HEK293 (cell line): Measurements from ENCODE around the gene CCDC92B.

Source experiments
- CTCF ChIA-PET: fragments of 350-600 bp; formaldehyde crosslinking; extraction: SDS; loops from one replicate; lab custom pipeline; 2021; ENCODE audit warnings: antibody characterized with exemption; lab: Yijun Ruan, JAX
- POLR2A ChIA-PET: fragments of 300-600 bp; formaldehyde crosslinking; extraction: SDS; loops from one replicate; lab custom pipeline; 2020; ENCODE audit warnings: antibody characterized with exemption, inconsistent platforms; lab: Yijun Ruan, JAX
- H3K27ac ChIP-seq: fragments of 200-500 bp; sonication (Bioruptor generic); 2 replicates; pipeline ENCODE4 v1.5.1; 2014; ENCODE audit warnings: low read depth, low read length, control low read depth, inconsistent platforms; ENCODE audit errors: extremely low read depth
- H3K36me3 ChIP-seq, 2 experiments: fragments of 200-500 bp in 1 of 2; sonication (Bioruptor generic) in 1 of 2; 1 replicate in 1 of 2; 2 replicates in 1 of 2; pipeline ENCODE4 v1.5.1; 2014 to 2017; ENCODE audit warnings: inconsistent platforms in 2 of 2, low read length in 2 of 2; ENCODE audit not compliant: control insufficient read depth in 2 of 2, insufficient read depth in 1 of 2
- H3K4me1 ChIP-seq: fragments of 200-500 bp; sonication (Bioruptor generic); 2 replicates; pipeline ENCODE4 v1.5.1; 2014; ENCODE audit warnings: mild to moderate bottlenecking, low read length, inconsistent platforms; ENCODE audit not compliant: control insufficient read depth, insufficient read depth
- H3K4me3 ChIP-seq: 2 replicates; pipeline ENCODE4 v1.5.1; 2011; ENCODE audit warnings: low read depth, mild to moderate bottlenecking, control low read depth, low read length, moderate library complexity
- H3K9me3 ChIP-seq: fragments of 200-500 bp; sonication (Bioruptor generic); 2 replicates; pipeline ENCODE4 v1.5.1; 2014; ENCODE audit warnings: low read depth, low read length, inconsistent platforms; ENCODE audit not compliant: control insufficient read depth, insufficient read depth
- GLI4 ChIP-seq: fragments of 450-650 bp; formaldehyde crosslinking; IDR thresholded peaks from 2 replicates; pipeline ENCODE4 v1.5.1; 2016; ENCODE audit warnings: missing biosample characterization, missing genetic modification characterization
- ZBTB20 ChIP-seq: fragments of 450-650 bp; formaldehyde crosslinking; IDR thresholded peaks from 2 replicates; pipeline ENCODE4 v1.5.1; 2016; ENCODE audit warnings: missing biosample characterization, missing genetic modification characterization
- ZEB2 ChIP-seq: fragments of 450-650 bp; formaldehyde crosslinking; IDR thresholded peaks from 2 replicates; pipeline ENCODE4 v1.5.1; 2016; ENCODE audit warnings: missing biosample characterization, missing genetic modification characterization
- ZNF133 ChIP-seq: fragments of 450-650 bp; formaldehyde crosslinking; IDR thresholded peaks from 2 replicates; pipeline ENCODE4 v1.5.1; 2016; ENCODE audit warnings: missing biosample characterization, missing genetic modification characterization
- ZNF16 ChIP-seq: fragments of 450-650 bp; formaldehyde crosslinking; IDR thresholded peaks from 2 replicates; pipeline ENCODE4 v1.5.1; 2016; ENCODE audit warnings: low read depth, missing biosample characterization, missing genetic modification characterization
- ZNF174 ChIP-seq: fragments of 450-650 bp; formaldehyde crosslinking; IDR thresholded peaks from 2 replicates; pipeline ENCODE4 v1.5.0; 2017; ENCODE audit warnings: missing biosample characterization, mild to moderate bottlenecking, missing genetic modification characterization
- ZNF175 ChIP-seq: fragments of 450-650 bp; formaldehyde crosslinking; IDR thresholded peaks from 2 replicates; pipeline ENCODE4 v1.5.1; 2016; ENCODE audit warnings: missing biosample characterization, missing genetic modification characterization
- ZNF214 ChIP-seq: fragments of 450-650 bp; formaldehyde crosslinking; IDR thresholded peaks from 2 replicates; pipeline ENCODE4 v1.5.1; 2017; ENCODE audit warnings: missing biosample characterization, mild to moderate bottlenecking, missing genetic modification characterization, borderline replicate concordance
- ZNF311 ChIP-seq: fragments of 450-650 bp; formaldehyde crosslinking; IDR thresholded peaks from 2 replicates; pipeline ENCODE4 v1.5.1; 2017; ENCODE audit warnings: missing biosample characterization, missing genetic modification characterization, borderline replicate concordance
- ZNF558 ChIP-seq: fragments of 450-650 bp; formaldehyde crosslinking; IDR thresholded peaks from 2 replicates; pipeline ENCODE4 v1.5.1; 2016; ENCODE audit warnings: missing biosample characterization, missing genetic modification characterization
- ZNF624 ChIP-seq: fragments of 450-650 bp; formaldehyde crosslinking; IDR thresholded peaks from 2 replicates; pipeline ENCODE4 v1.5.1; 2017; ENCODE audit warnings: missing biosample characterization, missing genetic modification characterization
- ZNF629 ChIP-seq: fragments of 450-650 bp; formaldehyde crosslinking; IDR thresholded peaks from 2 replicates; pipeline ENCODE4 v1.5.1; 2017; ENCODE audit warnings: missing biosample characterization, missing genetic modification characterization
- ZNF701 ChIP-seq: fragments of 450-650 bp; formaldehyde crosslinking; IDR thresholded peaks from 2 replicates; pipeline ENCODE4 v1.5.1; 2016; ENCODE audit warnings: missing biosample characterization, missing genetic modification characterization
- ZNF791 ChIP-seq: fragments of 450-650 bp; formaldehyde crosslinking; IDR thresholded peaks from 2 replicates; pipeline ENCODE4 v1.5.1; 2016; ENCODE audit warnings: missing biosample characterization, missing genetic modification characterization
- ZNF830 ChIP-seq: fragments of 450-650 bp; IDR thresholded peaks from 2 replicates; pipeline ENCODE4 v1.5.0; 2018; ENCODE audit warnings: missing biosample characterization, missing genetic modification characterization, low read depth, mild to moderate bottlenecking, moderate library complexity
- ZSCAN30 ChIP-seq: fragments of 450-650 bp; IDR thresholded peaks from 2 replicates; pipeline ENCODE4 v1.5.1; 2018; ENCODE audit warnings: missing biosample characterization, mild to moderate bottlenecking, missing genetic modification characterization, moderate library complexity
- TF ChIP-seq, protein P1 (sequence below): fragments of 450-650 bp; formaldehyde crosslinking; IDR thresholded peaks from 2 replicates; pipeline ENCODE4 v1.5.1; 2016; ENCODE audit warnings: missing biosample characterization, missing genetic modification characterization, borderline replicate concordance
- TF ChIP-seq, protein P2 (sequence below): fragments of 450-650 bp; formaldehyde crosslinking; IDR thresholded peaks from 2 replicates; pipeline ENCODE4 v1.5.1; 2016; ENCODE audit warnings: missing biosample characterization, missing genetic modification characterization, borderline replicate concordance
- TF ChIP-seq, protein P3 (sequence below): fragments of 450-650 bp; formaldehyde crosslinking; IDR thresholded peaks from 2 replicates; pipeline ENCODE4 v1.5.1; 2016; ENCODE audit warnings: missing biosample characterization, missing genetic modification characterization
- TF ChIP-seq, protein P4 (sequence below): fragments of 450-650 bp; formaldehyde crosslinking; IDR thresholded peaks from 2 replicates; pipeline ENCODE4 v1.5.1; 2016; ENCODE audit warnings: missing biosample characterization, missing genetic modification characterization
- TF ChIP-seq, protein P5 (sequence below): fragments of 450-650 bp; formaldehyde crosslinking; IDR thresholded peaks from 2 replicates; pipeline ENCODE4 v1.5.1; 2016; ENCODE audit warnings: missing biosample characterization, missing genetic modification characterization

The CCDC92B gene

DNA sequence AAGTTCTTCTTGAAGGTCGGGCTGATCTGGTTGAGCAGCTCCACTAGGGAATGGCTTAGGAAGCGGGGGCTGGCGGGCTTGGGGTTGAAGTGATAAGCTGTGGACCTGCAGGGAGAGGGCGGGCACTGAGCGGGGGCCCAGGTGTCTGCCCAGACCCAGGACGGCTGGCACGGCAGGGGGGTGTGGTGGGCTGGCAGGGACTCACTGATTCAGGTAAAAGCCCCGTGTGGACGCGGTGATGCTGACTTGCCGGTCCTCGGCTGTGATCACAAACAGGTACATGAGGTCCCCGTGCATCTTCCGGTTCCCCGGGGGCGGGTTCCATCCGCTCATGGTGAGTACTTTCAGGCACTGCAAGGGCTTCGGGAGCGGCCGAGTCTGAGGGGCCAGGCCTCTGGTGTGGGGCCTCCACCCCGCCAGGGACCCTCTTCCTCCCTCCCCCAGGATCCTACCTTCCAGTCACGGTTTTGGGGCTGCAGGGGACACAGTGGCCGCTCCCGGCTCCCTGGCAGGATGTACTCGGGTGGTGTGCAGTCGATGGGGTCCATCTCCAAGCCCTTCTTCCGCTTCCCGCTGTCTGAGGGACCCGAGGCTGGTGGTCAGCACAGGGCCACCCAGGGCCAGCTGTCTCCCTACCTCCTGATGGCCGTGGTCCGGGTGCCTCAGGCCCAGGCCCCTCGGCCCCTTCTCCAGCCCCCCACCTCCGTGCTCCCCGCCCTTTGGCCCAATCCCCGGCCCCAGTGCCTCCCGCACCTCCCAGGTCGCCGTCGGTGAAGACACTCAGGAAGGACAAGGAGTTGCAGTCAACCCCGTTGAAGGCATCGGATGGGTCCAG, 48.1 kb downstream of the CCDC92B start (continued):
- TF ChIP-seq ZNF16 (tag by site-specific recombination) (no peak), ZNF214 (tag by site-specific recombination) (no peak), ZNF558 (tag by site-specific recombination) (no peak), ZNF791 (tag by site-specific recombination) (no peak), ZNF701 (tag by site-specific recombination) (no peak), ZNF624 (tag by site-specific recombination) (no peak), ZNF629 (tag by site-specific recombination) (no peak), ZNF175 (tag by site-specific recombination) (no peak)
- TF ChIP-seq, protein P1, sequence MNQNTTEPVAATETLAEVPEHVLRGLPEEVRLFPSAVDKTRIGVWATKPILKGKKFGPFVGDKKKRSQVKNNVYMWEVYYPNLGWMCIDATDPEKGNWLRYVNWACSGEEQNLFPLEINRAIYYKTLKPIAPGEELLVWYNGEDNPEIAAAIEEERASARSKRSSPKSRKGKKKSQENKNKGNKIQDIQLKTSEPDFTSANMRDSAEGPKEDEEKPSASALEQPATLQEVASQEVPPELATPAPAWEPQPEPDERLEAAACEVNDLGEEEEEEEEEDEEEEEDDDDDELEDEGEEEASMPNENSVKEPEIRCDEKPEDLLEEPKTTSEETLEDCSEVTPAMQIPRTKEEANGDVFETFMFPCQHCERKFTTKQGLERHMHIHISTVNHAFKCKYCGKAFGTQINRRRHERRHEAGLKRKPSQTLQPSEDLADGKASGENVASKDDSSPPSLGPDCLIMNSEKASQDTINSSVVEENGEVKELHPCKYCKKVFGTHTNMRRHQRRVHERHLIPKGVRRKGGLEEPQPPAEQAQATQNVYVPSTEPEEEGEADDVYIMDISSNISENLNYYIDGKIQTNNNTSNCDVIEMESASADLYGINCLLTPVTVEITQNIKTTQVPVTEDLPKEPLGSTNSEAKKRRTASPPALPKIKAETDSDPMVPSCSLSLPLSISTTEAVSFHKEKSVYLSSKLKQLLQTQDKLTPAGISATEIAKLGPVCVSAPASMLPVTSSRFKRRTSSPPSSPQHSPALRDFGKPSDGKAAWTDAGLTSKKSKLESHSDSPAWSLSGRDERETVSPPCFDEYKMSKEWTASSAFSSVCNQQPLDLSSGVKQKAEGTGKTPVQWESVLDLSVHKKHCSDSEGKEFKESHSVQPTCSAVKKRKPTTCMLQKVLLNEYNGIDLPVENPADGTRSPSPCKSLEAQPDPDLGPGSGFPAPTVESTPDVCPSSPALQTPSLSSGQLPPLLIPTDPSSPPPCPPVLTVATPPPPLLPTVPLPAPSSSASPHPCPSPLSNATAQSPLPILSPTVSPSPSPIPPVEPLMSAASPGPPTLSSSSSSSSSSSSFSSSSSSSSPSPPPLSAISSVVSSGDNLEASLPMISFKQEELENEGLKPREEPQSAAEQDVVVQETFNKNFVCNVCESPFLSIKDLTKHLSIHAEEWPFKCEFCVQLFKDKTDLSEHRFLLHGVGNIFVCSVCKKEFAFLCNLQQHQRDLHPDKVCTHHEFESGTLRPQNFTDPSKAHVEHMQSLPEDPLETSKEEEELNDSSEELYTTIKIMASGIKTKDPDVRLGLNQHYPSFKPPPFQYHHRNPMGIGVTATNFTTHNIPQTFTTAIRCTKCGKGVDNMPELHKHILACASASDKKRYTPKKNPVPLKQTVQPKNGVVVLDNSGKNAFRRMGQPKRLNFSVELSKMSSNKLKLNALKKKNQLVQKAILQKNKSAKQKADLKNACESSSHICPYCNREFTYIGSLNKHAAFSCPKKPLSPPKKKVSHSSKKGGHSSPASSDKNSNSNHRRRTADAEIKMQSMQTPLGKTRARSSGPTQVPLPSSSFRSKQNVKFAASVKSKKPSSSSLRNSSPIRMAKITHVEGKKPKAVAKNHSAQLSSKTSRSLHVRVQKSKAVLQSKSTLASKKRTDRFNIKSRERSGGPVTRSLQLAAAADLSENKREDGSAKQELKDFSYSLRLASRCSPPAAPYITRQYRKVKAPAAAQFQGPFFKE (tag by site-specific recombination) = no peak

DNA sequence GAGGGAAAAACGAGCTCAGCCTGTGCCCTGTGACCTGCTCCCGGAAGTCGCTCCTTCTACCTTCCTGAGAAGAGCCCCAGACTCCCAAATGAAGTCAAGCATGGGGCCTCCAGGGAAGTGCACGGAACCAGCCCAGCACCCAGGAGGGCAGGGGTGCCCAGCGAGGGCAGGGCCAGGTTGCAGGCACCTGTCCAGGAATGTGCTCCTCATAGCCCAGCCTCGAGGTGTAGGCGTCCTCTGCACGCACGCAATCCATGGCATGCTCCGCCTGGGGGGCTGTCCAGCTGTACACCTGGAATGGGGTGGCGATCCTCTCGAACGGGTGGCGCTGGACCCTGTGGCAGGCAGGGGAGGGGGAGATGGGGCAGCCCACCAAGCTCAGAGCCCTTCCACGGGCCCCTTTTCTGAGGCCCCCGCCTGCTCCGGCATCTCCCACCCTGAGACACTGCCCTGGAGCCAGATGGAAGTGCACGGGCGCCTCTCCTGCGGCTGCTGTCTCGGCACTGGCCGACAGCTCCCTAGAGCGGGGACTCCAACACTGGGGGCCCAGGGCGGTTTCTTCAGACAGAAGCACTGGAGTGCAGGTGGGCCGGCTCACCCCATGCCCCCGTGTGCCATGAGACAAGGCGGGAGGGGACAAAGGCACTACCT, 48.8 kb downstream of the CCDC92B start:
- ChIA-PET POLR2A (interaction anchor here (0.9 kb wide), 1 partner anchor 77 kb away, joined by 3 read pairs; no protein-coding TSS in a partner anchor), CTCF (no interaction called here)
- no peak overlapping the region for H3K4me3 ChIP-seq
- 0 out of 2 replicates have a peak, but pooled peaks cover 3% of the 10 kb centered on the region for H3K4me1 ChIP-seq
- H3K9me3 ChIP-seq = no peaks in the 10 kb centered on the region
- H3K36me3 ChIP-seq = peaks cover 11 to 88% of the 10 kb centered on the region in 2 experiments; a peak in 2 of 3 replicates
- H3K27ac ChIP-seq = no peak overlapping the region
- TF ChIP-seq ZEB2 = no peak
- no peak for TF ChIP-seq ZNF791 (tag by site-specific recombination)
- no peak for TF ChIP-seq ZNF174 (tag by site-specific recombination)
- TF ChIP-seq ZNF830 (tag by site-specific recombination) = no peak
- no peak for TF ChIP-seq ZSCAN30 (tag by site-specific recombination)
- TF ChIP-seq, protein P2, sequence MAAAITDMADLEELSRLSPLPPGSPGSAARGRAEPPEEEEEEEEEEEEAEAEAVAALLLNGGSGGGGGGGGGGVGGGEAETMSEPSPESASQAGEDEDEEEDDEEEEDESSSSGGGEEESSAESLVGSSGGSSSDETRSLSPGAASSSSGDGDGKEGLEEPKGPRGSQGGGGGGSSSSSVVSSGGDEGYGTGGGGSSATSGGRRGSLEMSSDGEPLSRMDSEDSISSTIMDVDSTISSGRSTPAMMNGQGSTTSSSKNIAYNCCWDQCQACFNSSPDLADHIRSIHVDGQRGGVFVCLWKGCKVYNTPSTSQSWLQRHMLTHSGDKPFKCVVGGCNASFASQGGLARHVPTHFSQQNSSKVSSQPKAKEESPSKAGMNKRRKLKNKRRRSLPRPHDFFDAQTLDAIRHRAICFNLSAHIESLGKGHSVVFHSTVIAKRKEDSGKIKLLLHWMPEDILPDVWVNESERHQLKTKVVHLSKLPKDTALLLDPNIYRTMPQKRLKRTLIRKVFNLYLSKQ (tag by site-specific recombination) = no peak
- no peak for TF ChIP-seq ZNF311 (tag by site-specific recombination)
- no peak for TF ChIP-seq ZNF133 (tag by site-specific recombination)
- TF ChIP-seq, protein P3, sequence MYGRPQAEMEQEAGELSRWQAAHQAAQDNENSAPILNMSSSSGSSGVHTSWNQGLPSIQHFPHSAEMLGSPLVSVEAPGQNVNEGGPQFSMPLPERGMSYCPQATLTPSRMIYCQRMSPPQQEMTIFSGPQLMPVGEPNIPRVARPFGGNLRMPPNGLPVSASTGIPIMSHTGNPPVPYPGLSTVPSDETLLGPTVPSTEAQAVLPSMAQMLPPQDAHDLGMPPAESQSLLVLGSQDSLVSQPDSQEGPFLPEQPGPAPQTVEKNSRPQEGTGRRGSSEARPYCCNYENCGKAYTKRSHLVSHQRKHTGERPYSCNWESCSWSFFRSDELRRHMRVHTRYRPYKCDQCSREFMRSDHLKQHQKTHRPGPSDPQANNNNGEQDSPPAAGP (tag by site-specific recombination) = no peak
- TF ChIP-seq ZNF624 (tag by site-specific recombination) = no peak
- TF ChIP-seq ZNF701 (tag by site-specific recombination) = no peak
- TF ChIP-seq, protein P4, sequence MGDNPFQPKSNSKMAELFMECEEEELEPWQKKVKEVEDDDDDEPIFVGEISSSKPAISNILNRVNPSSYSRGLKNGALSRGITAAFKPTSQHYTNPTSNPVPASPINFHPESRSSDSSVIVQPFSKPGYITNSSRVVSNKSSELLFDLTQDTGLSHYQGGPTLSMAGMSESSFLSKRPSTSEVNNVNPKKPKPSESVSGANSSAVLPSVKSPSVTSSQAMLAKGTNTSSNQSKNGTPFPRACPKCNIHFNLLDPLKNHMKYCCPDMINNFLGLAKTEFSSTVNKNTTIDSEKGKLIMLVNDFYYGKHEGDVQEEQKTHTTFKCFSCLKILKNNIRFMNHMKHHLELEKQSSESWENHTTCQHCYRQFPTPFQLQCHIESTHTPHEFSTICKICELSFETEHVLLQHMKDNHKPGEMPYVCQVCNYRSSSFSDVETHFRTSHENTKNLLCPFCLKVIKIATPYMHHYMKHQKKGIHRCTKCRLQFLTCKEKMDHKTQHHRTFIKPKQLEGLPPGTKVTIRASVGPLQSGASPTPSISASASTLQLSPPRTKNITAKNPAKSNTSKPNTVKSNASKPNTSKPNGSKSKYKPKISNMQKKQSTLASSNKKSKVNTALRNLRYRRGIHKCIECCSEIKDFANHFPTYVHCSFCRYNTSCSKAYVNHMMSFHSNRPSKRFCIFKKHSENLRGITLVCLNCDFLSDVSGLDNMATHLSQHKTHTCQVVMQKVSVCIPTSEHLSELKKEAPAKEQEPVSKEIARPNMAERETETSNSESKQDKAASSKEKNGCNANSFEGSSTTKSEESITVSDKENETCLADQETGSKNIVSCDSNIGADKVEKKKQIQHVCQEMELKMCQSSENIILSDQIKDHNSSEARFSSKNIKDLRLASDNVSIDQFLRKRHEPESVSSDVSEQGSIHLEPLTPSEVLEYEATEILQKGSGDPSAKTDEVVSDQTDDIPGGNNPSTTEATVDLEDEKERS = no peak
- TF ChIP-seq, protein P5, sequence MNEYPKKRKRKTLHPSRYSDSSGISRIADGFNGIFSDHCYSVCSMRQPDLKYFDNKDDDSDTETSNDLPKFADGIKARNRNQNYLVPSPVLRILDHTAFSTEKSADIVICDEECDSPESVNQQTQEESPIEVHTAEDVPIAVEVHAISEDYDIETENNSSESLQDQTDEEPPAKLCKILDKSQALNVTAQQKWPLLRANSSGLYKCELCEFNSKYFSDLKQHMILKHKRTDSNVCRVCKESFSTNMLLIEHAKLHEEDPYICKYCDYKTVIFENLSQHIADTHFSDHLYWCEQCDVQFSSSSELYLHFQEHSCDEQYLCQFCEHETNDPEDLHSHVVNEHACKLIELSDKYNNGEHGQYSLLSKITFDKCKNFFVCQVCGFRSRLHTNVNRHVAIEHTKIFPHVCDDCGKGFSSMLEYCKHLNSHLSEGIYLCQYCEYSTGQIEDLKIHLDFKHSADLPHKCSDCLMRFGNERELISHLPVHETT (tag by site-specific recombination) = no peak
- TF ChIP-seq ZBTB20 (tag by site-specific recombination) = no peak
- no peak for TF ChIP-seq GLI4 (tag by site-specific recombination)
